Measurements from ENCODE around the gene ITM2B.

GRCh38 chr13:48318377-48318811, 85.4 kb downstream of the ITM2B start:
- TF ChIP-seq ZNF121 (tag by site-specific recombination; IDR thresholded peaks at IDR 0.05) = no peak
- TF ChIP-seq, protein P1, sequence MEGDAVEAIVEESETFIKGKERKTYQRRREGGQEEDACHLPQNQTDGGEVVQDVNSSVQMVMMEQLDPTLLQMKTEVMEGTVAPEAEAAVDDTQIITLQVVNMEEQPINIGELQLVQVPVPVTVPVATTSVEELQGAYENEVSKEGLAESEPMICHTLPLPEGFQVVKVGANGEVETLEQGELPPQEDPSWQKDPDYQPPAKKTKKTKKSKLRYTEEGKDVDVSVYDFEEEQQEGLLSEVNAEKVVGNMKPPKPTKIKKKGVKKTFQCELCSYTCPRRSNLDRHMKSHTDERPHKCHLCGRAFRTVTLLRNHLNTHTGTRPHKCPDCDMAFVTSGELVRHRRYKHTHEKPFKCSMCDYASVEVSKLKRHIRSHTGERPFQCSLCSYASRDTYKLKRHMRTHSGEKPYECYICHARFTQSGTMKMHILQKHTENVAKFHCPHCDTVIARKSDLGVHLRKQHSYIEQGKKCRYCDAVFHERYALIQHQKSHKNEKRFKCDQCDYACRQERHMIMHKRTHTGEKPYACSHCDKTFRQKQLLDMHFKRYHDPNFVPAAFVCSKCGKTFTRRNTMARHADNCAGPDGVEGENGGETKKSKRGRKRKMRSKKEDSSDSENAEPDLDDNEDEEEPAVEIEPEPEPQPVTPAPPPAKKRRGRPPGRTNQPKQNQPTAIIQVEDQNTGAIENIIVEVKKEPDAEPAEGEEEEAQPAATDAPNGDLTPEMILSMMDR (tag by site-specific recombination; IDR thresholded peaks at IDR 0.05) = no peak
- no peak for TF ChIP-seq PATZ1 (tag by site-specific recombination; IDR thresholded peaks at IDR 0.05)
- TF ChIP-seq, protein P2, sequence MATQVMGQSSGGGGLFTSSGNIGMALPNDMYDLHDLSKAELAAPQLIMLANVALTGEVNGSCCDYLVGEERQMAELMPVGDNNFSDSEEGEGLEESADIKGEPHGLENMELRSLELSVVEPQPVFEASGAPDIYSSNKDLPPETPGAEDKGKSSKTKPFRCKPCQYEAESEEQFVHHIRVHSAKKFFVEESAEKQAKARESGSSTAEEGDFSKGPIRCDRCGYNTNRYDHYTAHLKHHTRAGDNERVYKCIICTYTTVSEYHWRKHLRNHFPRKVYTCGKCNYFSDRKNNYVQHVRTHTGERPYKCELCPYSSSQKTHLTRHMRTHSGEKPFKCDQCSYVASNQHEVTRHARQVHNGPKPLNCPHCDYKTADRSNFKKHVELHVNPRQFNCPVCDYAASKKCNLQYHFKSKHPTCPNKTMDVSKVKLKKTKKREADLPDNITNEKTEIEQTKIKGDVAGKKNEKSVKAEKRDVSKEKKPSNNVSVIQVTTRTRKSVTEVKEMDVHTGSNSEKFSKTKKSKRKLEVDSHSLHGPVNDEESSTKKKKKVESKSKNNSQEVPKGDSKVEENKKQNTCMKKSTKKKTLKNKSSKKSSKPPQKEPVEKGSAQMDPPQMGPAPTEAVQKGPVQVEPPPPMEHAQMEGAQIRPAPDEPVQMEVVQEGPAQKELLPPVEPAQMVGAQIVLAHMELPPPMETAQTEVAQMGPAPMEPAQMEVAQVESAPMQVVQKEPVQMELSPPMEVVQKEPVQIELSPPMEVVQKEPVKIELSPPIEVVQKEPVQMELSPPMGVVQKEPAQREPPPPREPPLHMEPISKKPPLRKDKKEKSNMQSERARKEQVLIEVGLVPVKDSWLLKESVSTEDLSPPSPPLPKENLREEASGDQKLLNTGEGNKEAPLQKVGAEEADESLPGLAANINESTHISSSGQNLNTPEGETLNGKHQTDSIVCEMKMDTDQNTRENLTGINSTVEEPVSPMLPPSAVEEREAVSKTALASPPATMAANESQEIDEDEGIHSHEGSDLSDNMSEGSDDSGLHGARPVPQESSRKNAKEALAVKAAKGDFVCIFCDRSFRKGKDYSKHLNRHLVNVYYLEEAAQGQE (tag by site-specific recombination; IDR thresholded peaks at IDR 0.05) = no peak

All from HEK293 (cell line).